SK-N-SH treated with all-trans-retinoic acid at 6 μM for 48 hours (cell line): ENCODE results near the gene PIN4.
A peak's percentile ranks its signal among the peaks of the same experiment; 100 is the strongest.

Experiments
- ATAC-seq: fragments of 200-7000 bp; cut with Tn5 transposase; 3 replicates; pipeline ENCODE4 v1.9.1; 2020; ENCODE audit warnings: mild to moderate bottlenecking, moderate library complexity
- ARNTL ChIP-seq: fragments of 450-650 bp; formaldehyde crosslinking; IDR thresholded peaks from 2 replicates; pipeline ENCODE4 v1.5.0; 2020; ENCODE audit warnings: low read depth, mild to moderate bottlenecking, moderate library complexity, borderline replicate concordance
- BACH2 ChIP-seq: fragments of 250-450 bp; sonication (Bioruptor Pico); IDR thresholded peaks from 2 replicates; pipeline ENCODE4 v1.9.0; 2021; ENCODE audit warnings: mild to moderate bottlenecking, borderline replicate concordance
- ESRRG ChIP-seq: fragments of 250-450 bp; sonication (Bioruptor Pico); IDR thresholded peaks from 2 replicates; pipeline ENCODE4 v1.6.1; 2021; ENCODE audit warnings: mild to moderate bottlenecking
- GLIS3 ChIP-seq: fragments of 250-450 bp; sonication (Bioruptor Pico); IDR thresholded peaks from 2 replicates; pipeline ENCODE4 v1.5.0; 2020; ENCODE audit warnings: mild to moderate bottlenecking, moderate library complexity
- OSR1 ChIP-seq: fragments of 250-450 bp; sonication (Bioruptor Pico); IDR thresholded peaks from 2 replicates; pipeline ENCODE4 v1.8.0; 2022; ENCODE audit warnings: moderate library complexity, mild to moderate bottlenecking, inconsistent platforms
- POU6F1 ChIP-seq: fragments of 250-450 bp; sonication (Bioruptor Pico); IDR thresholded peaks from 2 replicates; pipeline ENCODE4 v1.8.0; 2021; ENCODE audit warnings: low read depth, mild to moderate bottlenecking, moderate library complexity, borderline replicate concordance
- PPARA ChIP-seq: fragments of 250-450 bp; sonication (Bioruptor Pico); IDR thresholded peaks from 2 replicates; pipeline ENCODE4 v1.5.0; 2020; ENCODE audit warnings: mild to moderate bottlenecking, borderline replicate concordance
- RARB ChIP-seq: fragments of 250-450 bp; sonication (Bioruptor Pico); IDR thresholded peaks from 2 replicates; pipeline ENCODE4 v1.8.0; 2021; ENCODE audit warnings: mild to moderate bottlenecking, moderate library complexity
- SNAI2 ChIP-seq: fragments of 250-450 bp; sonication (Bioruptor Pico); IDR thresholded peaks from 2 replicates; pipeline ENCODE4 v1.5.0; 2020; ENCODE audit warnings: mild to moderate bottlenecking, moderate library complexity
- TCF4 ChIP-seq: fragments of 250-450 bp; sonication (Bioruptor Pico); IDR thresholded peaks from 2 replicates; pipeline ENCODE4 v1.8.0; 2021; ENCODE audit warnings: mild to moderate bottlenecking, moderate library complexity, borderline replicate concordance
- TOX ChIP-seq: fragments of 250-450 bp; sonication (Bioruptor Pico); IDR thresholded peaks from 2 replicates; pipeline ENCODE4 v1.8.0; 2021; ENCODE audit warnings: mild to moderate bottlenecking, moderate library complexity, borderline replicate concordance
- ZFP30 ChIP-seq: fragments of 450-650 bp; formaldehyde crosslinking; IDR thresholded peaks from 2 replicates; pipeline ENCODE4 v1.5.0; 2022; ENCODE audit warnings: mild to moderate bottlenecking, moderate library complexity
- ZNF565 ChIP-seq: fragments of 450-650 bp; formaldehyde crosslinking; conservative IDR thresholded peaks from 2 replicates; pipeline ENCODE4 v1.5.0; 2020; ENCODE audit warnings: low read depth, mild to moderate bottlenecking, moderate library complexity
- ZNF70 ChIP-seq: fragments of 450-650 bp; formaldehyde crosslinking; IDR thresholded peaks from 2 replicates; pipeline ENCODE4 v1.5.0; 2020; ENCODE audit warnings: mild to moderate bottlenecking, moderate library complexity
- TF ChIP-seq, protein P1 (sequence below): fragments of 250-450 bp; sonication (Bioruptor Pico); IDR thresholded peaks from 2 replicates; pipeline ENCODE4 v1.8.0; 2020; ENCODE audit warnings: mild to moderate bottlenecking, moderate library complexity, borderline replicate concordance
- TF ChIP-seq, protein P2 (sequence below): fragments of 250-450 bp; sonication (Bioruptor Pico); IDR thresholded peaks from 2 replicates; pipeline ENCODE4 v1.5.1; 2020; ENCODE audit warnings: low read depth, mild to moderate bottlenecking, moderate library complexity

The PIN4 gene

GRCh38 chrX:72243472-72243871 is 61.9 kb downstream of the PIN4 start:
- peak; percentile 19; the same call in 1 of the 3 replicates for ATAC-seq
- TF ChIP-seq RARB (no peak), ARNTL (no peak), ZNF70 (CRISPR knock-in tag) (no peak), ZFP30 (CRISPR knock-in tag) (no peak), ESRRG (CRISPR knock-in tag) (no peak), POU6F1 (CRISPR knock-in tag) (no peak), TCF4 (no peak), PPARA (CRISPR knock-in tag) (no peak), OSR1 (CRISPR knock-in tag) (no peak), BACH2 (no peak), TOX (CRISPR knock-in tag) (no peak)
- TF ChIP-seq, protein P1, sequence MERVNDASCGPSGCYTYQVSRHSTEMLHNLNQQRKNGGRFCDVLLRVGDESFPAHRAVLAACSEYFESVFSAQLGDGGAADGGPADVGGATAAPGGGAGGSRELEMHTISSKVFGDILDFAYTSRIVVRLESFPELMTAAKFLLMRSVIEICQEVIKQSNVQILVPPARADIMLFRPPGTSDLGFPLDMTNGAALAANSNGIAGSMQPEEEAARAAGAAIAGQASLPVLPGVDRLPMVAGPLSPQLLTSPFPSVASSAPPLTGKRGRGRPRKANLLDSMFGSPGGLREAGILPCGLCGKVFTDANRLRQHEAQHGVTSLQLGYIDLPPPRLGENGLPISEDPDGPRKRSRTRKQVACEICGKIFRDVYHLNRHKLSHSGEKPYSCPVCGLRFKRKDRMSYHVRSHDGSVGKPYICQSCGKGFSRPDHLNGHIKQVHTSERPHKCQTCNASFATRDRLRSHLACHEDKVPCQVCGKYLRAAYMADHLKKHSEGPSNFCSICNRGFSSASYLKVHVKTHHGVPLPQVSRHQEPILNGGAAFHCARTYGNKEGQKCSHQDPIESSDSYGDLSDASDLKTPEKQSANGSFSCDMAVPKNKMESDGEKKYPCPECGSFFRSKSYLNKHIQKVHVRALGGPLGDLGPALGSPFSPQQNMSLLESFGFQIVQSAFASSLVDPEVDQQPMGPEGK (CRISPR knock-in tag), result no peak
- TF ChIP-seq, protein P2, sequence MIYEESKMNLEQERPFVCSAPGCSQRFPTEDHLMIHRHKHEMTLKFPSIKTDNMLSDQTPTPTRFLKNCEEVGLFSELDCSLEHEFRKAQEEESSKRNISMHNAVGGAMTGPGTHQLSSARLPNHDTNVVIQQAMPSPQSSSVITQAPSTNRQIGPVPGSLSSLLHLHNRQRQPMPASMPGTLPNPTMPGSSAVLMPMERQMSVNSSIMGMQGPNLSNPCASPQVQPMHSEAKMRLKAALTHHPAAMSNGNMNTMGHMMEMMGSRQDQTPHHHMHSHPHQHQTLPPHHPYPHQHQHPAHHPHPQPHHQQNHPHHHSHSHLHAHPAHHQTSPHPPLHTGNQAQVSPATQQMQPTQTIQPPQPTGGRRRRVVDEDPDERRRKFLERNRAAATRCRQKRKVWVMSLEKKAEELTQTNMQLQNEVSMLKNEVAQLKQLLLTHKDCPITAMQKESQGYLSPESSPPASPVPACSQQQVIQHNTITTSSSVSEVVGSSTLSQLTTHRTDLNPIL (CRISPR knock-in tag), result no peak
- TF ChIP-seq, all 23 proteins: peak for 0

DNA sequence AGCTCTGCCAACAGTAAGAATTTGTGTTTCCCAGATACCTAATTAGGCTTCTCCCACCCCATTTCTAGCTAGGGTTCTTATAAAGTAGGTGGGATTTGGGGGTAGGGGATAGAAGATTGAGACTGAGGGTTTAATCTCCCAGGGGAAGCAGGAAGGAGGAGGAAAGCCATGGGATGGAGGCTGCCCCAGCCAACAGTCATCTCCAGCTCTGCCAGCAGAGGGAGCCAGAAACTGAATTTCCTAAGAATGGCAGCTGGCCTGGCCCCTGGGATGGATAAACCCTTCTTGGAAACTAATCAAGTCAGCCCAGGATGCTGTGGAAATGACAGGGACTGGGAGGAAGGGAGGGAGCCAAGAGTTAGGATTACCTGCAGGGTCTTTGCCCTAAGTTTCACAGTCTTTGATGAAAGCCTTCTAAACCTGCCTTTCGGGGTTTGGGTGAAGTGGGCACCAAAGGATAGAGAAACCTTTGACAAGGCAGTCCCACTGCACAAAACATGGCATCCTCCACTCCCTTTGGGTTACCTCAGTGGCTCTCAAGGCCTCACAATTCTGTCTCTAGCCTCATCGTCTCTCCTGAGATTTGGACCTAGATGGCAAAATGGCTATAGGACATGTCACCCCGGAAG is 64.0 kb downstream of the PIN4 start:
- peak; percentile 93 for ATAC-seq

DNA sequence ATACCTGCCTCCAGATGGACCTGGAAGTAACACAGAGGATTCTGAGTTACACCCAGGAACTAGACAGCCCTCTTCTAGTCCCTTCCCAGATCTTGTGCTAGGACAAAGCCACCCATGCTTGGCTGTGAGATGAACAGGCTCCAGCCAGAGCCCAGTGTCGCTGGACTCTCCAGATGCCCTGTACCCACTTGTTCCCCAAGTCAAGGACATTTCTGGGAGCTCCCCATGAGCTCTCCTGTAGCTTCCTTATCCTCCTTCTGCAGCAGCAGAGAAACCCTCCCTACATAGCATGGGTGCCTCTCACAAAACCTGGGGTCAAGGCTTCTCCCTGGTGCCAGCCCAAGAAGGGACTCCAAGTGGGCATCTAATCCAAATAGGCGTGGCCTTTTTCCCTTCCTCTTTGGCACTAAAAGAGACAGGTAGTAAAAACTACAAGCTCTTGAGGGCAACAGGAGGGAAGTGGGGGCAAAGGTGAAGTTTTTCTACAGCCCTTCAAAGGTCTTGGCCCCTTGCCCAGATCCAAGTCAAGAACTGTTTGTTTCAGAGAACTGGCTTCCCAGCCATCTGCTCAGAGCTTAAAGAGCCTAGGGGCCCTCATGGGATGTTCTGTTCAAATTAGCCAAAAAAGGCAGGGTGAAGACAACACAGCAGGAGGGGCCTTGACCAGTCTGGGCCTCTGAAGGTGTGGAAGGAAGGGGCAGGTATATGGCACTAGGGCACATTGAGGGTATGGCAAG is 65.8 kb downstream of the PIN4 start:
- ATAC-seq, result no peak
- TF ChIP-seq OSR1 (CRISPR knock-in tag) (no peak), SNAI2 (CRISPR knock-in tag) (no peak), ZNF565 (CRISPR knock-in tag) (no peak), GLIS3 (CRISPR knock-in tag) (no peak)

More for the DNA sequence above, 64.0 kb downstream of the PIN4 start:
- peak; percentile 52; the same call in 1 of the 2 replicates for TF ChIP-seq ZNF70 (CRISPR knock-in tag)
- TF ChIP-seq, protein P2 (CRISPR knock-in tag), result no peak
